ENCODE data around the gene DGLUCY.
"Not testable (repeated sequence)": the region's sequence is repeated elsewhere in the genome, so short reads cannot be mapped to it uniquely, and the experiment has no call there.

DGLUCY gene

GRCh38 chr14:91264151-91265150, 150.6 kb downstream of the DGLUCY start:
- no peak for DNase-seq

- no peak for DNase-seq
Observed at GRCh38 chr14:91265404-91265803, 151.5 kb downstream of the DGLUCY start.

GRCh38 chr14:91266276-91266675, 152.4 kb downstream of the DGLUCY start:
- not testable (repeated sequence) for DNase-seq

- DNase-seq: no peak
Observed at GRCh38 chr14:91267965-91268437, 154.1 kb downstream of the DGLUCY start.

- DNase-seq: no peak
Observed at GRCh38 chr14:91269076-91269991, 155.5 kb downstream of the DGLUCY start.

- no peak for DNase-seq
Observed at GRCh38 chr14:91270188-91270587, 156.3 kb downstream of the DGLUCY start.

GRCh38 chr14:91270619-91271018, 156.7 kb downstream of the DGLUCY start:
- DNase-seq: no peak

GRCh38 chr14:91271639-91272038, 157.8 kb downstream of the DGLUCY start:
- DNase-seq: no peak

GRCh38 chr14:91272341-91273272, 158.7 kb downstream of the DGLUCY start:
- DNase-seq: no peak

- no peak for DNase-seq
Observed at GRCh38 chr14:91273273-91273884, 159.5 kb downstream of the DGLUCY start.

GRCh38 chr14:91273885-91274273, 160.0 kb downstream of the DGLUCY start:
- no peak for DNase-seq

GRCh38 chr14:91274796-91275195, 160.9 kb downstream of the DGLUCY start:
- no peak for DNase-seq
